ENCODE data around the gene NOS1AP. TPM values are rescaled to one million over a fixed set of nuclear protein-coding genes. Genes with fewer than 3 reads are reported as not detected.

Gene NOS1AP
- total and polyA plus RNA-seq, 7 experiments from 2014 or later = 0.08 to 0.15 TPM; not detected in 5

DNA sequence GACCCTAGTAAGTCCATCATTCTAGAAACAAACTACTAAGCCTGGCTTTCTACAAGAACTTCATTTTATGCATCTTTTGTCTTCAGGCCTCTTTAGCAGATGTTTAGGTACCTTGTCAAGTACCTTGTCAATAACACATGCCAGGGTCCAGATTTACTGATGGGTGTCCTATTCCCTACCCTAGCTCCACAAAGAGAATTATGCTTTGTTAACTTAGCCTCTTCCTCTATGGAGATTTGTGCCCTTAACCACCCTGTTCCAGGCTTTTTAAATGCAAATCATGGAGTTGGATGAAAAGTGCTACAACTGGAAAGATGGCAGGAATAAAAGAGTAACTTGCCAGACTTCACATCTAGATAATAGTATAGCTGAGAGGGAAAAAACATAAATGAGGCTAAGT lies 264.5 kb downstream of the NOS1AP start:
- Histone ChIP-seq H3K4me1 (ENCODE audit: control insufficient read depth in 2 of 2, insufficient read depth in 2 of 2, low read length in 2 of 2) (no peaks in the 10 kb centered on the region), H3K27ac (ENCODE audit: low read depth, low read length) (no peak overlapping the region), H3K9me3 (ENCODE audit: control insufficient read depth in 2 of 3, low read length in 3 of 3) (no peaks in the 10 kb centered on the region), H3K27me3 (ENCODE audit: control insufficient read depth in 2 of 2, insufficient read depth in 2 of 2, low read length in 2 of 2) (no peaks in the 10 kb centered on the region), H3K36me3 (ENCODE audit: control insufficient read depth in 2 of 3, insufficient read depth in 3 of 3, low read length in 3 of 3) (no peaks in the 10 kb centered on the region), H3K4me3 (ENCODE audit: low read length) (no peak overlapping the region)
- Mint-ChIP-seq H3K27ac (no peak overlapping the region), H3K36me3 (no peaks in the 10 kb centered on the region), H3K27me3 (peaks cover 13 to 34% (median 18%) of the 10 kb centered on the region in 5 donors), H3K4me3 (no peak overlapping the region), H3K4me1 (no peaks in the 10 kb centered on the region), H3K9me3 (no peaks in the 10 kb centered on the region)
- ChIA-PET POLR2A (no interaction called here), CTCF (no interaction called here)
- DNase-seq = no peak
- ATAC-seq = no peak
- intact Hi-C loops (cut with micrococcal nuclease) = no loop called here

- ChIA-PET POLR2A (no interaction called here), CTCF (no interaction called here)
- peaks cover 15 to 34% (median 18%) of the 10 kb centered on the region in 5 donors for H3K27me3 Mint-ChIP-seq
- no peaks in the 10 kb centered on the region for H3K36me3 Mint-ChIP-seq
- no peaks in the 10 kb centered on the region for H3K9me3 ChIP-seq (ENCODE audit: control insufficient read depth in 2 of 3, low read length in 3 of 3)
- no peaks in the 10 kb centered on the region for H3K9me3 Mint-ChIP-seq
- H3K36me3 ChIP-seq (ENCODE audit: control insufficient read depth in 2 of 3, insufficient read depth in 3 of 3, low read length in 3 of 3) = no peaks in the 10 kb centered on the region
- H3K4me3 Mint-ChIP-seq = no peak overlapping the region
- intact Hi-C loops (cut with micrococcal nuclease) = no loop called here
- no peaks in the 10 kb centered on the region for H3K27me3 ChIP-seq (ENCODE audit: control insufficient read depth in 2 of 2, insufficient read depth in 2 of 2, low read length in 2 of 2)
- no peaks in the 10 kb centered on the region for H3K4me1 ChIP-seq (ENCODE audit: control insufficient read depth in 2 of 2, insufficient read depth in 2 of 2, low read length in 2 of 2)
- H3K4me3 ChIP-seq (ENCODE audit: low read length) = no peak overlapping the region
- DNase-seq = no peak
- no peak overlapping the region for H3K27ac ChIP-seq (ENCODE audit: low read depth, low read length)
- H3K4me1 Mint-ChIP-seq = no peaks in the 10 kb centered on the region
- no peak overlapping the region for H3K27ac Mint-ChIP-seq
- ATAC-seq = no peak
Observed at GRCh38 chr1:162335126-162335525, 265.6 kb downstream of the NOS1AP start.

DNA sequence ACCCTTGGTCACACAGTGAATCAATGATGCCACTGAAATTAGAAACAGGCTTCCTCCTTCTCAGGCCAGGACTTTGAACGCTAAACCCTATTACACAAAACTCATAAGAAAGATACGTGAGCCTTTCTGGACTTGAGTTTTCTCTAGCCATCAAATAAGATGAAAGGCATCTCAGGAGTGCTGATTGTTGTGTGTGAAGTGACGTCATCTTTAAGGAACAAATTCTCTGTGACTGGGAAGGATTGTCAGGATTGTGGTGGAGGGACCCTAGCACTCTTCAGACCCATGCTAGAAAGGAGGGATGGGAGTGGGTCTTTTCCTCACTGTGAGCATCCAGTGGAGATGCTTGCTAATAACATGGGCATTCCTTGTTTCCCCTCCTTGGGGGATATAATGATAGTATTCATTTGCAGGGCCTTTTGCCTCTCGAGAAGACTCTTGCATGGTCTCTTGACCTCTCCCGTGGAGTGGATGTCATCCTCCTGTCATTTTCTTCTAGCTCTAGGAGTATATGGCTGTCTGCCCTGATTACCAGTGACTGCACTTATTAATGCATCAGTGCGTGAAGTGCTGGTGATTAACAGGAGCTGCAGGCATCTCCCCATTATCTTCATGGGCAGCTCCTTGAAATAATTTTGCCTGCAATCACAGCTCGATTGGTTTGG lies 267.3 kb downstream of the NOS1AP start:
- ChIA-PET CTCF (no interaction called here), POLR2A (no interaction called here)
- Histone ChIP-seq H3K4me1 (ENCODE audit: control insufficient read depth in 2 of 2, insufficient read depth in 2 of 2, low read length in 2 of 2) (no peaks in the 10 kb centered on the region), H3K36me3 (ENCODE audit: control insufficient read depth in 2 of 3, insufficient read depth in 3 of 3, low read length in 3 of 3) (no peaks in the 10 kb centered on the region), H3K9me3 (ENCODE audit: control insufficient read depth in 2 of 3, low read length in 3 of 3) (no peaks in the 10 kb centered on the region), H3K27me3 (ENCODE audit: control insufficient read depth in 2 of 2, insufficient read depth in 2 of 2, low read length in 2 of 2) (no peaks in the 10 kb centered on the region), H3K4me3 (ENCODE audit: low read length) (no peak overlapping the region), H3K27ac (ENCODE audit: low read depth, low read length) (no peak overlapping the region)
- Mint-ChIP-seq H3K27ac (no peak overlapping the region), H3K36me3 (no peaks in the 10 kb centered on the region), H3K9me3 (no peaks in the 10 kb centered on the region), H3K4me1 (no peaks in the 10 kb centered on the region), H3K27me3 (peaks cover 15 to 33% (median 20%) of the 10 kb centered on the region in 5 donors), H3K4me3 (no peak overlapping the region)
- ATAC-seq (no peak), DNase-seq (no peak)
- intact Hi-C loops (cut with micrococcal nuclease) = no loop called here

DNA sequence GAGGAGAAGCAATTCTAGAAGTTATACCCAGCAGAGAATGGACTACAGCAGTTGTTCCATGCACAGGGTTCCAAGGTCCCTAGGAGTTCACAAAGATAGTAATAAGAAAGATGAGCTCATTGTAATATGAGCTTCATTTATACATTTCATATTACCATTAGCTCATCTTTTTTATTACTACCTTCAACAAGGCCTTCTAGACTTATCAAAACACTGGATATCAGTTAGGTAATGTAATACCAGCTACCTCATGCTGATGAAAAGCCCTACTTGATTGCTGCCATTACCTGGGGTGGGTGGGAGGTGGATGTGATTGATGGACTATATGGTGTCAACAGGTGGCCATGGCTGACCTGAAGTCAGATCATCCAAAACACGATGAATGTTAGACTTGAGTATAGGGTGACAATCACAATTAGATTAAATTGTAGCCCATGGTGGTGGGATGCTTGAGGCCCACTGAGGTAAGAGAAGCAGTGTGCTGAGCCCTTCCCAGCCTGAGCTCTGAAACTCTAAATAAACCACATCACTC lies 273.0 kb downstream of the NOS1AP start:
- H3K9me3 ChIP-seq (ENCODE audit: control insufficient read depth in 2 of 3, low read length in 3 of 3) = no peaks in the 10 kb centered on the region
- H3K4me3 ChIP-seq (ENCODE audit: low read length) = no peak overlapping the region
- H3K27me3 Mint-ChIP-seq = peaks cover 4 to 18% (median 15%) of the 10 kb centered on the region in 5 donors
- no peak for DNase-seq
- ATAC-seq = no peak
- intact Hi-C loops (cut with micrococcal nuclease) = no loop called here
- ChIA-PET CTCF (no interaction called here), POLR2A (no interaction called here)
- H3K4me3 Mint-ChIP-seq = no peak overlapping the region
- no peaks in the 10 kb centered on the region for H3K4me1 ChIP-seq (ENCODE audit: control insufficient read depth in 2 of 2, insufficient read depth in 2 of 2, low read length in 2 of 2)
- no peaks in the 10 kb centered on the region for H3K36me3 ChIP-seq (ENCODE audit: control insufficient read depth in 2 of 3, insufficient read depth in 3 of 3, low read length in 3 of 3)
- no peaks in the 10 kb centered on the region for H3K4me1 Mint-ChIP-seq
- no peak overlapping the region for H3K27ac ChIP-seq (ENCODE audit: low read depth, low read length)
- H3K27me3 ChIP-seq (ENCODE audit: control insufficient read depth in 2 of 2, insufficient read depth in 2 of 2, low read length in 2 of 2) = no peaks in the 10 kb centered on the region
- no peaks in the 10 kb centered on the region for H3K36me3 Mint-ChIP-seq
- no peak overlapping the region for H3K27ac Mint-ChIP-seq
- no peaks in the 10 kb centered on the region for H3K9me3 Mint-ChIP-seq

DNA sequence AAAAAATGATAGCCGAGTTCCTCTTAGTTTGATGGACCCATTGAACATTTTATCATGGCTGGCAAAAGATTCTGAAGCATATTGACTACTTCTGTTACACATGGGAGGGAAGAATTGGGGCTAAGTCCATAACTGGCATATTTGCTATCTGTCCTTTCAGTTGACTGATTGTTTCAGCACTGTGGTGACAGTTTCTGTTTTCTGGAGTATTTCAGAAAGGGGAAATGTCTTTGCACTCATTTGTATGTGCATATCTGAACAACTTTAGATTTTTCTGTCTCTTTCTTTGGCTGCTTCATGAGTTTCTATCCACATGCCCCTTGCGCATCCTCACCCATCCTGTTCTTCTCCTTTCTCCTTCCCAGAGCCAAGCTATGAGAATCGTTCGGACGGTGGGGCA lies 274.0 kb downstream of the NOS1AP start:
- Mint-ChIP-seq H3K9me3 (no peaks in the 10 kb centered on the region), H3K27ac (no peak overlapping the region), H3K36me3 (no peaks in the 10 kb centered on the region), H3K4me3 (no peak overlapping the region), H3K27me3 (peaks cover 4 to 15% (median 10%) of the 10 kb centered on the region in 5 donors), H3K4me1 (no peaks in the 10 kb centered on the region)
- ChIA-PET POLR2A (no interaction called here), CTCF (no interaction called here)
- ATAC-seq = no peak
- Histone ChIP-seq H3K27ac (ENCODE audit: low read depth, low read length) (no peak overlapping the region), H3K27me3 (ENCODE audit: control insufficient read depth in 2 of 2, insufficient read depth in 2 of 2, low read length in 2 of 2) (no peaks in the 10 kb centered on the region), H3K4me1 (ENCODE audit: control insufficient read depth in 2 of 2, insufficient read depth in 2 of 2, low read length in 2 of 2) (no peaks in the 10 kb centered on the region), H3K36me3 (ENCODE audit: control insufficient read depth in 2 of 3, insufficient read depth in 3 of 3, low read length in 3 of 3) (no peaks in the 10 kb centered on the region), H3K4me3 (ENCODE audit: low read length) (no peak overlapping the region), H3K9me3 (ENCODE audit: control insufficient read depth in 2 of 3, low read length in 3 of 3) (no peaks in the 10 kb centered on the region)
- intact Hi-C loops (cut with micrococcal nuclease) = no loop called here
- DNase-seq = no peak

- no peaks in the 10 kb centered on the region for H3K9me3 ChIP-seq (ENCODE audit: control insufficient read depth in 2 of 3, low read length in 3 of 3)
- no peaks in the 10 kb centered on the region for H3K36me3 ChIP-seq (ENCODE audit: control insufficient read depth in 2 of 3, insufficient read depth in 3 of 3, low read length in 3 of 3)
- ATAC-seq (no peak), DNase-seq (no peak)
- no peak overlapping the region for H3K4me3 ChIP-seq (ENCODE audit: low read length)
- H3K4me3 Mint-ChIP-seq = no peak overlapping the region
- H3K4me1 ChIP-seq (ENCODE audit: control insufficient read depth in 2 of 2, insufficient read depth in 2 of 2, low read length in 2 of 2) = no peaks in the 10 kb centered on the region
- intact Hi-C loops (cut with micrococcal nuclease) = no loop called here
- POLR2A ChIA-PET = no interaction called here
- no peak overlapping the region for H3K27ac ChIP-seq (ENCODE audit: low read depth, low read length)
- H3K36me3 Mint-ChIP-seq = no peaks in the 10 kb centered on the region
- H3K4me1 Mint-ChIP-seq = no peaks in the 10 kb centered on the region
- CTCF ChIA-PET = no interaction called here
- peaks cover 4 to 11% (median 8%) of the 10 kb centered on the region in 5 donors for H3K27me3 Mint-ChIP-seq
- no peak overlapping the region for H3K27ac Mint-ChIP-seq
- no peaks in the 10 kb centered on the region for H3K9me3 Mint-ChIP-seq
- H3K27me3 ChIP-seq (ENCODE audit: control insufficient read depth in 2 of 2, insufficient read depth in 2 of 2, low read length in 2 of 2) = no peaks in the 10 kb centered on the region
Observed at GRCh38 chr1:162347281-162347680, 277.8 kb downstream of the NOS1AP start.

- H3K4me3 Mint-ChIP-seq = no peak overlapping the region
- Histone ChIP-seq H3K27me3 (ENCODE audit: control insufficient read depth in 2 of 2, insufficient read depth in 2 of 2, low read length in 2 of 2) (no peaks in the 10 kb centered on the region), H3K9me3 (ENCODE audit: control insufficient read depth in 2 of 3, low read length in 3 of 3) (no peaks in the 10 kb centered on the region), H3K4me3 (ENCODE audit: low read length) (no peak overlapping the region), H3K27ac (ENCODE audit: low read depth, low read length) (no peak overlapping the region), H3K4me1 (ENCODE audit: control insufficient read depth in 2 of 2, insufficient read depth in 2 of 2, low read length in 2 of 2) (no peaks in the 10 kb centered on the region), H3K36me3 (ENCODE audit: control insufficient read depth in 2 of 3, insufficient read depth in 3 of 3, low read length in 3 of 3) (no peaks in the 10 kb centered on the region)
- peaks cover 0 to 14% (median 5%) of the 10 kb centered on the region in 5 donors for H3K27me3 Mint-ChIP-seq
- no peak for DNase-seq
- intact Hi-C loops (cut with micrococcal nuclease) = loop anchor here in 1 of 2 donors (10.0 kb wide), 1 partner anchor 275 kb away; no protein-coding TSS in a partner anchor
- H3K4me1 Mint-ChIP-seq = peaks cover 0 to 2% (median 0%) of the 10 kb centered on the region in 7 donors
- ATAC-seq = no peak
- POLR2A ChIA-PET = no interaction called here
- H3K9me3 Mint-ChIP-seq = no peaks in the 10 kb centered on the region
- no peak overlapping the region for H3K27ac Mint-ChIP-seq
- no peaks in the 10 kb centered on the region for H3K36me3 Mint-ChIP-seq
- CTCF ChIA-PET = no interaction called here
Observed at GRCh38 chr1:162349635-162350330, 280.3 kb downstream of the NOS1AP start.

Data from naive thymus-derived CD4-positive, alpha-beta T cell (primary cell).